ENCODE results near the gene CCDC181. TPM values are rescaled to one million over a fixed set of nuclear protein-coding genes. Genes with fewer than 3 reads are reported as not detected.

The CCDC181 gene
- total RNA-seq, 4 donors from 2014 or later, result 0.80 to 1.2 TPM; not detected in 2

GRCh38 chr1:169392406-169392805 lies 34.9 kb downstream of the CCDC181 start:
- intact Hi-C loops (cut with DNase I; ENCODE audit: low total_unique reads) (no loop called here), in situ Hi-C loops (cut with MboI; ENCODE audit: low sequenced_read_pairs in 4 of 4) (loop anchor here in 1 of 4 donors (25.0 kb wide), 1 partner anchor 145 kb away; no protein-coding TSS in a partner anchor)
- Histone ChIP-seq H3K9me3 (no peaks in the 10 kb centered on the region), H3K27me3 (no peaks in the 10 kb centered on the region), H3K4me1 (no peaks in the 10 kb centered on the region), H3K36me3 (peaks cover 0 to 56% of the 10 kb centered on the region in 2 donors), H3K27ac (no peak overlapping the region), H3K4me3 (no peak overlapping the region)
- no peak for TF ChIP-seq POLR2A (IDR thresholded peaks at IDR 0.05)
- TF ChIP-seq, protein P1, sequence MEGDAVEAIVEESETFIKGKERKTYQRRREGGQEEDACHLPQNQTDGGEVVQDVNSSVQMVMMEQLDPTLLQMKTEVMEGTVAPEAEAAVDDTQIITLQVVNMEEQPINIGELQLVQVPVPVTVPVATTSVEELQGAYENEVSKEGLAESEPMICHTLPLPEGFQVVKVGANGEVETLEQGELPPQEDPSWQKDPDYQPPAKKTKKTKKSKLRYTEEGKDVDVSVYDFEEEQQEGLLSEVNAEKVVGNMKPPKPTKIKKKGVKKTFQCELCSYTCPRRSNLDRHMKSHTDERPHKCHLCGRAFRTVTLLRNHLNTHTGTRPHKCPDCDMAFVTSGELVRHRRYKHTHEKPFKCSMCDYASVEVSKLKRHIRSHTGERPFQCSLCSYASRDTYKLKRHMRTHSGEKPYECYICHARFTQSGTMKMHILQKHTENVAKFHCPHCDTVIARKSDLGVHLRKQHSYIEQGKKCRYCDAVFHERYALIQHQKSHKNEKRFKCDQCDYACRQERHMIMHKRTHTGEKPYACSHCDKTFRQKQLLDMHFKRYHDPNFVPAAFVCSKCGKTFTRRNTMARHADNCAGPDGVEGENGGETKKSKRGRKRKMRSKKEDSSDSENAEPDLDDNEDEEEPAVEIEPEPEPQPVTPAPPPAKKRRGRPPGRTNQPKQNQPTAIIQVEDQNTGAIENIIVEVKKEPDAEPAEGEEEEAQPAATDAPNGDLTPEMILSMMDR (IDR thresholded peaks at IDR 0.05 in 4 of 5, conservative IDR thresholded peaks at IDR 0.05 in 1 of 5), result no peak
- no peak for DNase-seq
- no peak for ATAC-seq

- in situ Hi-C loops (cut with MboI; ENCODE audit: low sequenced_read_pairs in 4 of 4), result loop anchor here in 1 of 4 donors (25.0 kb wide), 1 partner anchor 147 kb away; no protein-coding TSS in a partner anchor
- no peak for TF ChIP-seq POLR2A (IDR thresholded peaks at IDR 0.05)
- TF ChIP-seq, protein P1 (IDR thresholded peaks at IDR 0.05 in 4 of 5, conservative IDR thresholded peaks at IDR 0.05 in 1 of 5), result no peak
- Histone ChIP-seq H3K36me3 (peaks cover 0 to 65% of the 10 kb centered on the region in 2 donors), H3K27ac (no peak overlapping the region), H3K4me3 (no peak overlapping the region), H3K27me3 (no peaks in the 10 kb centered on the region), H3K4me1 (no peaks in the 10 kb centered on the region), H3K9me3 (no peaks in the 10 kb centered on the region)
- intact Hi-C loops (cut with DNase I; ENCODE audit: low total_unique reads), result no loop called here
- ATAC-seq (no peak), DNase-seq (no peak)
These were observed 37.0 kb downstream of the CCDC181 start for GRCh38 chr1:169390303-169390702.

- TF ChIP-seq, protein P1 (IDR thresholded peaks at IDR 0.05 in 4 of 5, conservative IDR thresholded peaks at IDR 0.05 in 1 of 5), result no peak
- TF ChIP-seq POLR2A (IDR thresholded peaks at IDR 0.05), result no peak
- ATAC-seq, result no peak
- H3K36me3 ChIP-seq, result peaks cover 0 to 71% of the 10 kb centered on the region in 2 donors
These were observed 39.9 kb downstream of the CCDC181 start for GRCh38 chr1:169387399-169387798.

DNA sequence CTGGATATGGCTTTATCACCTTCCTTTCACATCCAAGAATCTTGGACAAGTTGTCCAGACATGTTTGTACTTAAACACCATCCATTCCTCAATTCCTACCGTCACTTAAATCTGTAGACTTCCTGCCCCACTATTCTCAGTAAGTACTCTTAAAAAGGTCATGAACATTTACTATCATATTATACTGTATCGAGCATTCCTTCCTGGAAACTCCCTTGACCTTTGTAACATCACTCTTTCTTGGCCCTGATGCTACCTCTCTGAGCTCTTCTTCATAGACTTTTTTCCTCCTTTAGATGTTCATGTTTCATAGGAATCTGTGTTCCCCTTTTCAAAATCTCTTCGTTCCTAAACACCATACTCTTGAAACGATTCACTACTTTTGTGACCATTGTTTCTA lies 43.8 kb downstream of the CCDC181 start:
- no peaks in the 10 kb centered on the region for H3K27me3 ChIP-seq
- DNase-seq, result no peak
- in situ Hi-C loops (cut with MboI; ENCODE audit: low sequenced_read_pairs in 4 of 4), result loop anchor here in 1 of 4 donors (25.0 kb wide), 1 partner anchor 154 kb away; no protein-coding TSS in a partner anchor
- H3K9me3 ChIP-seq, result no peaks in the 10 kb centered on the region
- H3K27ac ChIP-seq, result no peak overlapping the region
- intact Hi-C loops (cut with DNase I; ENCODE audit: low total_unique reads), result no loop called here
- no peaks in the 10 kb centered on the region for H3K4me1 ChIP-seq
- no peak overlapping the region for H3K4me3 ChIP-seq
- TF ChIP-seq POLR2A (IDR thresholded peaks at IDR 0.05), result no peak
- TF ChIP-seq, protein P1 (IDR thresholded peaks at IDR 0.05 in 4 of 5, conservative IDR thresholded peaks at IDR 0.05 in 1 of 5), result no peak
- H3K36me3 ChIP-seq, result peaks cover 0 to 55% of the 10 kb centered on the region in 2 donors
- ATAC-seq, result no peak

More at GRCh38 chr1:169387399-169387798, 39.9 kb downstream of the CCDC181 start:
- H3K4me3 ChIP-seq, result no peak overlapping the region
- H3K27ac ChIP-seq, result no peak overlapping the region
- no peak for DNase-seq
- no peaks in the 10 kb centered on the region for H3K27me3 ChIP-seq
- no peaks in the 10 kb centered on the region for H3K9me3 ChIP-seq
- intact Hi-C loops (cut with DNase I; ENCODE audit: low total_unique reads), result no loop called here
- in situ Hi-C loops (cut with MboI; ENCODE audit: low sequenced_read_pairs in 4 of 4), result loop anchor here in 1 of 4 donors (25.0 kb wide), 1 partner anchor 150 kb away; no protein-coding TSS in a partner anchor
- no peaks in the 10 kb centered on the region for H3K4me1 ChIP-seq

Data from gastrocnemius medialis (tissue), 4 donors.